Ovary (tissue), 9 donors: ENCODE data around the gene FSHB. TPM values are rescaled to one million over a fixed set of nuclear protein-coding genes. Genes with fewer than 3 reads are reported as not detected.
"Not testable (repeated sequence)": the region's sequence is repeated elsewhere in the genome, so short reads cannot be mapped to it uniquely, and the experiment has no call there.

Experiments used
- DNase-seq, 5 donors: peaks; one replicate each; pipeline ENCODE4 v3.0.0-alpha.2; 2019 to 2020
- H3K27ac ChIP-seq, 2 donors: fragments of 200-600 bp; one replicate each; pipeline versions ENCODE4 v1.5.1 to v1.8.0; 2019 to 2022
- H3K27me3 ChIP-seq: fragments of 200-600 bp; one replicate; pipeline ENCODE4 v1.8.0; 2022
- H3K36me3 ChIP-seq: fragments of 200-600 bp; sonication (generic); one replicate; pipeline ENCODE4 v1.5.1; 2019
- H3K4me1 ChIP-seq: one replicate; pipeline ENCODE4 v1.8.1; 2013; ENCODE audit warnings: mild to moderate bottlenecking, moderate library complexity; ENCODE audit not compliant: insufficient read depth
- H3K4me3 ChIP-seq: fragments of 200-600 bp; sonication (generic); one replicate; pipeline ENCODE4 v1.5.1; 2017
- H3K9me3 ChIP-seq, 2 donors: fragments of 200-600 bp in 1 of 2; sonication (generic) in 1 of 2; one replicate each; pipeline versions ENCODE4 v1.5.1 to v1.8.1; 2013 to 2019; ENCODE audit warnings: mild to moderate bottlenecking in 1 of 2, moderate library complexity in 1 of 2
- CTCF ChIP-seq, 3 donors: fragments of 450-650 bp in 2 of 3; fragments of 200-600 bp in 1 of 3; IDR thresholded peaks; one replicate each; pipeline versions ENCODE4 v1.5.1 to v1.8.0; 2016 to 2022; ENCODE audit warnings: antibody characterized with exemption in 3 of 3, mild to moderate bottlenecking in 1 of 3
- EP300 ChIP-seq: sonication (generic); formaldehyde crosslinking; IDR thresholded peaks from one replicate; pipeline ENCODE4 v1.6.1; 2017; ENCODE audit warnings: antibody characterized with exemption
- POLR2A ChIP-seq: fragments of 450-650 bp; IDR thresholded peaks from one replicate; pipeline ENCODE4 v1.6.1; 2017; ENCODE audit warnings: antibody characterized with exemption, mild to moderate bottlenecking, moderate library complexity
- WGBS, 3 donors: extraction: QIAGEN DNeasy Blood & Tissue Kit in 1 of 3; methylation state at CpG; one replicate each; pipeline versions ENCODE4 v1.1.5 to v1.1.7; 2013 to 2017; 5-methylcytosine and 5-hydroxymethylcytosine counted together
- intact Hi-C, 4 donors: fragments of 100-400 bp; cut with DNase I; formaldehyde crosslinking; loops; one replicate each; pipeline versions ENCODE4 v1.11.0 to v1.15.1; 2022 to 2023
- polyA plus RNA-seq, 2 donors: library from polyadenylated mRNA; stranded (reverse); fragments of 200-250 nt in 1 of 2; fragments of 350-450 nt in 1 of 2; fragmentation: Illumina TruSeq in 1 of 2; extraction: RNeasy Lipid Tissue Mini Kit (QIAGEN cat#74804) in 1 of 2; gene quantifications; one replicate each; pipeline ENCODE4 v1.2.3, GENCODE V29; 2013 to 2014
- total RNA-seq, 7 donors: library from RNA; depleted of rRNA in 2 of 7; stranded (reverse); fragments of >200 nt in 2 of 7; fragmentation: NEBNext Ultra II Directional in 3 of 7; extraction: Animal tissue kit (Norgen Biotek cat#: 25700) in 3 of 7; gene quantifications; one replicate each; pipeline versions ENCODE4 v1.1.0 to v1.2.4, GENCODE V29; 2016 to 2023
- donor health status: DM: no; HTN: no; CAD: no; lungs with moderate emphysema.
- donor health status: DM: no; HTN: no; CAD: no.
- donor health status: Bipolar disorder and iron deficiency.
- donor health status: DM: yes; HTN: yes; CAD: no.
- donor health status: DM: no; HTN: no; CAD: no.
- donor health status: DM: yes; HTN: yes; CAD: no.

The FSHB gene
- total and polyA plus RNA-seq, 9 donors = not detected

- no peak for TF ChIP-seq EP300
- no peak for TF ChIP-seq POLR2A
- TF ChIP-seq CTCF (IDR thresholded peaks at IDR 0.05) = no peak
- DNase-seq = no peak
- Histone ChIP-seq H3K27me3 (no peaks in the 10 kb centered on the region), H3K4me1 (no peaks in the 10 kb centered on the region), H3K27ac (no peak overlapping the region), H3K36me3 (no peaks in the 10 kb centered on the region), H3K4me3 (no peak overlapping the region), H3K9me3 (no peaks in the 10 kb centered on the region)
- intact Hi-C loops = no loop called here
- whole genome bisulfite sequencing, 3 donors = 87 to 94% (median 93%) methylated on average over 2 of the region's 2 CpGs
Observed at GRCh38 chr11:30197869-30198268, 32.9 kb upstream of the FSHB start.

- H3K27me3 ChIP-seq, H3K4me3 ChIP-seq, intact Hi-C loops, H3K36me3 ChIP-seq, H3K9me3 ChIP-seq, H3K4me1 ChIP-seq, H3K27ac ChIP-seq, DNase-seq: not testable (repeated sequence)
- WGBS, 3 donors = 91 to 94% (median 93%) methylated on average over 6 of the region's 6 CpGs
Observed at GRCh38 chr11:30202989-30203388, 27.8 kb upstream of the FSHB start.

- 24 to 58% (median 54%) methylated on average over 1 of the region's 1 CpG for WGBS, 3 donors
- H3K27me3 ChIP-seq = no peaks in the 10 kb centered on the region
- no peaks in the 10 kb centered on the region for H3K36me3 ChIP-seq
- intact Hi-C loops = no loop called here
- no peak overlapping the region for H3K4me3 ChIP-seq
- DNase-seq = no peak
- TF ChIP-seq CTCF (IDR thresholded peaks at IDR 0.05) (no peak), EP300 (no peak), POLR2A (no peak)
- no peaks in the 10 kb centered on the region for H3K4me1 ChIP-seq
- H3K9me3 ChIP-seq = no peaks in the 10 kb centered on the region
- H3K27ac ChIP-seq = no peak overlapping the region
Observed at GRCh38 chr11:30203850-30204249, 27.0 kb upstream of the FSHB start.

- TF ChIP-seq POLR2A = no peak
- no peak for TF ChIP-seq CTCF (IDR thresholded peaks at IDR 0.05)
- no peak for TF ChIP-seq EP300
- no peaks in the 10 kb centered on the region for H3K36me3 ChIP-seq
- no peak overlapping the region for H3K4me3 ChIP-seq
- no peak for DNase-seq
- no peaks in the 10 kb centered on the region for H3K27me3 ChIP-seq
- 68 to 80% (median 71%) methylated on average over 5 of the region's 5 CpGs for WGBS, 3 donors
- intact Hi-C loops = no loop called here
- no peaks in the 10 kb centered on the region for H3K9me3 ChIP-seq
- H3K27ac ChIP-seq = no peak overlapping the region
- no peaks in the 10 kb centered on the region for H3K4me1 ChIP-seq
Observed at GRCh38 chr11:30206249-30206996, 24.4 kb upstream of the FSHB start.

- Histone ChIP-seq H3K27me3 (no peaks in the 10 kb centered on the region), H3K27ac (no peak overlapping the region), H3K9me3 (no peaks in the 10 kb centered on the region), H3K36me3 (no peaks in the 10 kb centered on the region), H3K4me3 (no peak overlapping the region), H3K4me1 (no peaks in the 10 kb centered on the region)
- intact Hi-C loops = no loop called here
- WGBS, 3 donors = 55 to 73% (median 61%) methylated on average over 2 of the region's 2 CpGs
- TF ChIP-seq CTCF (IDR thresholded peaks at IDR 0.05) (no peak), EP300 (no peak), POLR2A (no peak)
- DNase-seq = no peak
Observed at GRCh38 chr11:30210357-30210756, 20.5 kb upstream of the FSHB start.
